Fibroblast of lung (primary cell): Measurements from ENCODE around the gene ANKH.

Experiments
- CTCF ChIP-seq, 2 donors: IDR thresholded peaks in 1 of 2; conservative IDR thresholded peaks in 1 of 2; 1 replicate in 1 of 2; 2 replicates in 1 of 2; pipeline ENCODE4 v1.5.1; 2011 to 2012; ENCODE audit warnings: low read length in 2 of 2, control low read depth in 1 of 2, inconsistent platforms in 1 of 2, low read depth in 1 of 2, mild to moderate bottlenecking in 1 of 2
- EZH2 ChIP-seq: IDR thresholded peaks from 2 replicates; pipeline ENCODE4 v1.5.1; 2012; ENCODE audit warnings: low read length, control low read depth, mild to moderate bottlenecking; ENCODE audit errors: missing control alignments

DNA sequence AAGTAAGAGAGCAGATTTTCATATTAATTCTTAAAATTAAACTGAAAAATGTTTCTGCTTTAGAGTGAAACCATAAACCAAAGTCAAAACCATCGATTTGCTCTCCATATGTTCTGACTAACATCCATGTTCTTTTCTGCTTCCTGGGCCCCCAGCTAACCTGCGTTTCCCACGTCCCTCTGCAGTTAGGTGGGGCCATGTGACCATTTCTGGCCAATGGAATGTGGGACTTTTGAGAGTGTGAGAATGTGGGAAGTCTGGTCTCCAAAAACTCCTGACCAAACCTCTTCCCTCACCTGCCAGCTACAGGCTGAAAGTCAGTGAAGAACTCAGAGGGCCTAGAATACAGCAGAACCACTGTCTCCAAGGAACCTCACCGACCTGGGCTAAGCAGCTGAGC, 44.9 kb downstream of the ANKH start:
- TF ChIP-seq CTCF (conservative IDR thresholded peaks at IDR 0.05 in 1 of 2, IDR thresholded peaks at IDR 0.05 in 1 of 2; ENCODE audit: low read depth in 1 of 2, low read length in 2 of 2) (no peak), EZH2 (no peak)
